Erythroblast (primary cell): Measurements from ENCODE around the gene GFRA1.

Experiments
- GATA1 ChIP-seq: IDR thresholded peaks from 2 replicates; pipeline ENCODE4 v1.6.1; 2011; ENCODE audit warnings: low read depth, mild to moderate bottlenecking, control low read depth, low read length, moderate library complexity
- POLR2A ChIP-seq: IDR thresholded peaks from 2 replicates; pipeline ENCODE4 v1.6.1; 2011; ENCODE audit warnings: mild to moderate bottlenecking, low read length

DNA sequence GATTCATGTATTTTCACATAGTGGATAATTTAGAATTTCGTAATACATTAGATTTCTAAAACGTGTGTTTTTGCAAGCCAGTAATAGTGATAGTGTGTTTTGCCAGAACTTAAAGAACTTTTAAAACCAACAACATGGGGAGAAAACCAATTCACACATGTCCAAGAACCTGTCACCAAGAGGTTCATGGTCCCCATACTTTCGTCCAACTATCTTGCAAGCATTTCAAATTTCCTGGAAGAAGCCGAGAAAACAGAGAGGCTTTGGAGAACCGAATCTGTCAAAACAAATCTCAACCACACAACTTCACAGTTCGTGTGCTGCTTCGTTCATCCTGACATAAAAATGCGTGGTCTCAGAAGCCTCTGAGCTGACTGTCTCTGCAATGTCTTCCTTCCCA lies 31.9 kb downstream of the GFRA1 start:
- TF ChIP-seq POLR2A = no peak
- TF ChIP-seq GATA1 = no peak
